Smooth muscle cell (in vitro differentiated cells): ENCODE data around the gene SPTLC3. TPM values are rescaled to one million over a fixed set of nuclear protein-coding genes. Genes with fewer than 3 reads are reported as not detected.

ENCODE experiments used
- DNase-seq: peaks from one replicate; lab custom pipeline; 2025; ENCODE audit not compliant: unreplicated experiment; lab: John Stamatoyannopoulos, UW
- H2AFZ ChIP-seq: fragments of 200-600 bp; sonication (generic); 2 replicates; pipeline ENCODE4 v1.6.0; 2016; ENCODE audit warnings: antibody characterized with exemption, low read depth, mild to moderate bottlenecking
- H3F3A ChIP-seq: fragments of 200-600 bp; sonication (generic); 2 replicates; pipeline ENCODE4 v1.6.0; 2017; ENCODE audit warnings: antibody characterized with exemption, low read depth
- H3K27ac ChIP-seq: fragments of 200-600 bp; sonication (generic); 2 replicates; pipeline ENCODE4 v1.5.1; 2016; ENCODE audit warnings: low read depth, mild to moderate bottlenecking
- H3K27me3 ChIP-seq: fragments of 200-600 bp; sonication (generic); 2 replicates; pipeline ENCODE4 v1.6.1; 2016; ENCODE audit warnings: low read depth, mild to moderate bottlenecking
- H3K36me3 ChIP-seq: fragments of 200-600 bp; sonication (generic); 2 replicates; pipeline ENCODE4 v1.5.1; 2016; ENCODE audit warnings: low read depth
- H3K4me1 ChIP-seq: fragments of 200-600 bp; sonication (generic); 2 replicates; pipeline ENCODE4 v1.5.1; 2016; ENCODE audit warnings: low read depth
- H3K4me2 ChIP-seq: fragments of 200-600 bp; sonication (generic); 2 replicates; pipeline ENCODE4 v1.6.0; 2016; ENCODE audit warnings: mild to moderate bottlenecking
- H3K4me3 ChIP-seq: fragments of 200-600 bp; sonication (generic); 2 replicates; pipeline ENCODE4 v1.5.1; 2016; ENCODE audit warnings: mild to moderate bottlenecking
- H3K79me2 ChIP-seq: fragments of 200-600 bp; sonication (generic); 2 replicates; pipeline ENCODE4 v1.6.0; 2016; ENCODE audit warnings: low read depth, mild to moderate bottlenecking
- H3K9ac ChIP-seq: fragments of 200-600 bp; sonication (generic); 2 replicates; pipeline ENCODE4 v1.6.0; 2016; ENCODE audit warnings: low read depth
- H3K9me3 ChIP-seq: fragments of 200-600 bp; sonication (generic); replicated peaks from 2 replicates; pipeline ENCODE4 v1.5.1; 2016; ENCODE audit warnings: low read depth
- H4K20me1 ChIP-seq: fragments of 200-600 bp; sonication (generic); 2 replicates; pipeline ENCODE4 v1.6.0; 2016; ENCODE audit warnings: low read depth
- WGBS: methylation state at CpG from one replicate; pipeline ENCODE4 v1.1.7; 2016; ENCODE audit warnings: low lambda C conversion rate; 5-methylcytosine and 5-hydroxymethylcytosine counted together
- polyA plus RNA-seq: library from polyadenylated mRNA; unstranded; fragments of >200 nt; fragmentation: Nextera tagmentation; extraction: Ambion mirVana; gene quantifications from 2 replicates; pipeline ENCODE4 v1.2.1, GENCODE V29; 2016
- total RNA-seq: library from RNA; depleted of rRNA; stranded (reverse); fragments of >200 nt; gene quantifications from 2 replicates; pipeline ENCODE4 v1.2.3, GENCODE V29; 2014
- TF ChIP-seq, protein P1 (sequence below): fragments of 200-600 bp; sonication (generic); IDR thresholded peaks from 2 replicates; pipeline ENCODE4 v1.5.1; 2017; ENCODE audit warnings: borderline replicate concordance, mild to moderate bottlenecking, antibody characterized with exemption; ENCODE audit not compliant: insufficient read depth, poor library complexity, severe bottlenecking

The SPTLC3 gene
- total and polyA plus RNA-seq, 2 experiments from 2014 or later, result 2.5 to 34.9 TPM

DNA sequence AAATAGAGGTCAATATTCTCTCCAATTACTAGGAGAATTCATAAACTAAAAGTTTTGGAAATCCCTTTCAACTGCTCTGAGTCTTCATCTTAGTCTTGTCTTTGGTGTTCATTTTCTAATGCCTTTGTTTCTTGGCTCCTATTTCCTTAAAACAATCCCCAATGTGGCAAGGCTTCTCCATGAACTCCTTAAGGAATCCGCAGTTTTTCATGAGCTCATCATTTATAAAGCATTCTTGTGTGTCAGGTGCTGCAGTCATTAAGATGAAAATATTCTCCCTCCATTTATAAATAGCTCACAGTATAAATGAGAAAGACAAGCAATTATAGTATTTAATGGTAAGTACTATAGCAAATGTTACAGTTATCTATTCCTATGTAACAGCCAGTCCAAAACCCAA lies 4.6 kb downstream of the SPTLC3 start:
- H4K20me1 ChIP-seq, result no peaks in the 10 kb centered on the region
- H3K9ac ChIP-seq, result no peak overlapping the region
- TF ChIP-seq, protein P1, sequence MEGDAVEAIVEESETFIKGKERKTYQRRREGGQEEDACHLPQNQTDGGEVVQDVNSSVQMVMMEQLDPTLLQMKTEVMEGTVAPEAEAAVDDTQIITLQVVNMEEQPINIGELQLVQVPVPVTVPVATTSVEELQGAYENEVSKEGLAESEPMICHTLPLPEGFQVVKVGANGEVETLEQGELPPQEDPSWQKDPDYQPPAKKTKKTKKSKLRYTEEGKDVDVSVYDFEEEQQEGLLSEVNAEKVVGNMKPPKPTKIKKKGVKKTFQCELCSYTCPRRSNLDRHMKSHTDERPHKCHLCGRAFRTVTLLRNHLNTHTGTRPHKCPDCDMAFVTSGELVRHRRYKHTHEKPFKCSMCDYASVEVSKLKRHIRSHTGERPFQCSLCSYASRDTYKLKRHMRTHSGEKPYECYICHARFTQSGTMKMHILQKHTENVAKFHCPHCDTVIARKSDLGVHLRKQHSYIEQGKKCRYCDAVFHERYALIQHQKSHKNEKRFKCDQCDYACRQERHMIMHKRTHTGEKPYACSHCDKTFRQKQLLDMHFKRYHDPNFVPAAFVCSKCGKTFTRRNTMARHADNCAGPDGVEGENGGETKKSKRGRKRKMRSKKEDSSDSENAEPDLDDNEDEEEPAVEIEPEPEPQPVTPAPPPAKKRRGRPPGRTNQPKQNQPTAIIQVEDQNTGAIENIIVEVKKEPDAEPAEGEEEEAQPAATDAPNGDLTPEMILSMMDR, result no peak
- no peak overlapping the region for H3K27ac ChIP-seq
- no peaks in the 10 kb centered on the region for H3F3A ChIP-seq
- 96% methylated on average over 1 of the region's 1 CpG for WGBS
- no peak overlapping the region for H3K4me2 ChIP-seq
- no peaks in the 10 kb centered on the region for H3K9me3 ChIP-seq
- no peak for DNase-seq
- H3K79me2 ChIP-seq, result no peaks in the 10 kb centered on the region
- no peaks in the 10 kb centered on the region for H3K36me3 ChIP-seq
- peaks cover 17% of the 10 kb centered on the region for H3K4me1 ChIP-seq
- no peak overlapping the region for H3K4me3 ChIP-seq
- H2AFZ ChIP-seq, result no peak overlapping the region
- no peaks in the 10 kb centered on the region for H3K27me3 ChIP-seq

DNA sequence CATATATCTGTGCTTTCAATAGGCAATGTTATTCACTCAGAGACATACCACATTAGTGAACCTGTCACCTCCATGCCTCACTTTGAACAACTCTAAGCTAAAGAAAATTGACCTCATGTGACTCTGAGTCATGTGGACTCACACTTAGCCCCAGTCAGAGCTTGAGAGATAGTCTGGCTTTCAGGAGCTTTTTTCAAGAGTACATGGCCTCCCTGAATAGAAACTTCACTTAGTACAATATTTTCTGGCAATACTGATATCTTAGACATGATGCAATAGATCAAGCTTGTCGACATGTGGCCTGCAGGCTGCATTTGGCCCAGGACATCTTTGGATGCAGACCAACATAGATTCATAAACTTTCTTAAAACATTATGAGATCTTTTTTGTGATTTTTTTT lies 8.5 kb downstream of the SPTLC3 start:
- H3K4me3 ChIP-seq, result no peak overlapping the region
- H3K9me3 ChIP-seq, result no peaks in the 10 kb centered on the region
- no peak overlapping the region for H3K4me2 ChIP-seq
- H3K27ac ChIP-seq, result no peak overlapping the region
- peaks cover 20% of the 10 kb centered on the region for H3K4me1 ChIP-seq
- H3K79me2 ChIP-seq, result no peaks in the 10 kb centered on the region
- TF ChIP-seq, protein P1, result no peak
- H3K9ac ChIP-seq, result no peak overlapping the region
- 82% methylated on average over 1 of the region's 1 CpG for WGBS
- no peak for DNase-seq
- no peaks in the 10 kb centered on the region for H4K20me1 ChIP-seq
- no peaks in the 10 kb centered on the region for H3K27me3 ChIP-seq
- H3F3A ChIP-seq, result peaks cover 14% of the 10 kb centered on the region
- no peak overlapping the region for H2AFZ ChIP-seq
- no peaks in the 10 kb centered on the region for H3K36me3 ChIP-seq

DNA sequence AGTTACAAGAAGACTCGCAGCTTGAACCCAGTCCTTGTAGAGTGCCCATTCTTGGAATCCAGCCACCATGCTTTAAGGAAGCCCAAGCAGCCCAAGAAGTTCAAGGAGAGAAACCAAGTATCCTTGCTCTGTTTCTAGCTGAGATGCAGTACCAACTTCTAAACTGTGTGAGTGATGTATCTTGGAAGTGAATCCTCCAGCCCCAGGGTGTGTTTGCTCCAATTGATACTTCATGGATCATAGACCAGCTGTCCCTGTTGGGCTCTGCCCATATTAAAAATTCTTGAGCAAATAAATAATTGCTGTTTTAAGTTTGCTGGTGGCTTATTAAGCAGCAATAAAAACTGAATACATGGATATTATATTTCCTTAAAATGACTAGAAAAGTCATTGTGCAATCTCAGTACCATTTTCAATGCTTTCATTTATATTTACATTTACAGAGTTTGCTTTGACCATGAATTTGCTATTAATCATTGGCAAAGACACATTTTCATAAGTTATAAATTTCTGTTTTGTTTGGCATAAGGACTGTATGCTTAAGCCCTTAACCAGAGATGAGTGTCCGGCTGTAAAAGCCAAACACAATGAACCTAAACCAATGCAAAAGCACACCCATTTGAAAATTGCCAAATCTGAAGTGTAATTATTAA lies 9.2 kb downstream of the SPTLC3 start:
- Histone ChIP-seq H3K27me3 (no peaks in the 10 kb centered on the region), H3K27ac (no peak overlapping the region), H3K36me3 (no peaks in the 10 kb centered on the region), H3F3A (peaks cover 17% of the 10 kb centered on the region), H3K79me2 (no peaks in the 10 kb centered on the region), H3K4me2 (no peak overlapping the region), H3K4me3 (no peak overlapping the region), H2AFZ (no peak overlapping the region), H3K9me3 (no peaks in the 10 kb centered on the region), H4K20me1 (no peaks in the 10 kb centered on the region), H3K4me1 (peaks cover 23% of the 10 kb centered on the region), H3K9ac (no peak overlapping the region)
- TF ChIP-seq, protein P1, result no peak
- WGBS, result 98% methylated on average over 2 of the region's 2 CpGs
- DNase-seq, result no peak
